HepG2 (cell line): ENCODE measurements around the gene POLR3GL. TPM values are rescaled to one million over a fixed set of nuclear protein-coding genes. Genes with fewer than 3 reads are reported as not detected.

Experiments used
- AHR ChIP-seq: IDR thresholded peaks from 2 replicates; pipeline ENCODE4 v1.6.1; 2018; ENCODE audit warnings: missing genetic modification reagents, missing compliant biosample characterization
- FOSL2 ChIP-seq: sonication (generic); formaldehyde crosslinking; IDR thresholded peaks from 2 replicates; pipeline ENCODE4 v1.4.0; 2020; ENCODE audit warnings: missing genetic modification reagents
- NFYB ChIP-seq: sonication (generic); formaldehyde crosslinking; IDR thresholded peaks from 2 replicates; pipeline ENCODE4 v1.4.0; 2020; ENCODE audit warnings: missing genetic modification reagents
- NONO ChIP-seq, 2 experiments: fragments of 450-650 bp in 1 of 2; sonication (generic) in 1 of 2; formaldehyde crosslinking in 1 of 2; IDR thresholded peaks in 1 of 2; conservative IDR thresholded peaks in 1 of 2; 2 replicates each; pipeline versions ENCODE4 v1.6.1 to v1.8.0; 2017 to 2022; ENCODE audit warnings: mild to moderate bottlenecking in 1 of 2, missing genetic modification reagents in 1 of 2, moderate library complexity in 1 of 2
- SNRNP70 ChIP-seq: fragments of 200-400 bp; formaldehyde crosslinking; IDR thresholded peaks from 2 replicates; pipeline ENCODE4 v1.6.1; 2017; ENCODE audit warnings: mild to moderate bottlenecking, low read depth, low read length, moderate library complexity
- TCF7 ChIP-seq: sonication (generic); IDR thresholded peaks from 2 replicates; pipeline ENCODE4 v1.6.1; 2016; ENCODE audit warnings: antibody characterized with exemption, low read depth
- TGIF2 ChIP-seq: IDR thresholded peaks from 2 replicates; pipeline ENCODE4 v1.6.1; 2016; ENCODE audit warnings: control low read depth, missing compliant biosample characterization
- ZNF12 ChIP-seq: sonication (generic); formaldehyde crosslinking; IDR thresholded peaks from 2 replicates; pipeline ENCODE4 v1.5.0; 2020; ENCODE audit warnings: missing genetic modification reagents
- ZNF17 ChIP-seq: sonication (generic); formaldehyde crosslinking; IDR thresholded peaks from 2 replicates; pipeline ENCODE4 v1.5.0; 2020; ENCODE audit warnings: mild to moderate bottlenecking, missing genetic modification reagents
- ZNF232 ChIP-seq: sonication (generic); formaldehyde crosslinking; IDR thresholded peaks from 2 replicates; pipeline ENCODE4 v1.4.0; 2020; ENCODE audit warnings: missing genetic modification reagents, borderline replicate concordance
- ZNF451 ChIP-seq: sonication (generic); formaldehyde crosslinking; IDR thresholded peaks from 2 replicates; pipeline ENCODE4 v1.5.0; 2020; ENCODE audit warnings: mild to moderate bottlenecking, missing genetic modification reagents
- ZNF605 ChIP-seq: sonication (generic); formaldehyde crosslinking; IDR thresholded peaks from 2 replicates; pipeline ENCODE4 v1.8.0; 2022; ENCODE audit warnings: mild to moderate bottlenecking, missing genetic modification reagents
- ZNF619 ChIP-seq: sonication (generic); formaldehyde crosslinking; IDR thresholded peaks from 2 replicates; pipeline ENCODE4 v1.4.0; 2020; ENCODE audit warnings: mild to moderate bottlenecking, missing genetic modification reagents
- ZNF766 ChIP-seq: sonication (generic); formaldehyde crosslinking; IDR thresholded peaks from 2 replicates; pipeline ENCODE4 v1.5.0; 2020; ENCODE audit warnings: missing genetic modification reagents, borderline replicate concordance
- polyA plus RNA-seq, 8 experiments: library from polyadenylated mRNA; depleted of rRNA in 3 of 8; stranded (reverse) in 7 of 8; unstranded in 1 of 8; fragments of >200 nt; fragmentation: Illumina TruSeq in 4 of 8; extraction: Trizol in 4 of 8; gene quantifications; 2 replicates each; pipeline versions ENCODE4 v1.2.1 to v1.2.3, GENCODE V29; 2011 to 2016; ENCODE audit warnings: low read depth in 4 of 8, missing spikeins in 1 of 8, mixed read lengths in 1 of 8; ENCODE audit not compliant: insufficient read depth in 1 of 8
- total RNA-seq, 5 experiments: library from RNA; depleted of rRNA; stranded (reverse); fragments of >200 nt; fragmentation: Illumina TruSeq; extraction: Trizol; gene quantifications; 2 replicates each; pipeline ENCODE4 v1.2.3, GENCODE V29; 2016; ENCODE audit warnings: low read depth in 1 of 5
- TF ChIP-seq, protein P1 (sequence below): sonication (generic); formaldehyde crosslinking; IDR thresholded peaks from 2 replicates; pipeline ENCODE4 v1.9.0; 2021; ENCODE audit warnings: missing genetic modification reagents, mild to moderate bottlenecking, borderline replicate concordance
- TF ChIP-seq, protein P2 (sequence below): IDR thresholded peaks from 2 replicates; pipeline ENCODE4 v1.6.1; 2016; ENCODE audit warnings: mild to moderate bottlenecking
- TF ChIP-seq, protein P3 (sequence below): sonication (generic); formaldehyde crosslinking; IDR thresholded peaks from 2 replicates; pipeline ENCODE4 v1.5.0; 2020; ENCODE audit warnings: mild to moderate bottlenecking, missing genetic modification reagents
- TF ChIP-seq, protein P4 (sequence below): sonication (generic); formaldehyde crosslinking; IDR thresholded peaks from 2 replicates; pipeline ENCODE4 v1.5.0; 2020; ENCODE audit warnings: mild to moderate bottlenecking, low read depth, missing genetic modification reagents, borderline replicate concordance
- TF ChIP-seq, protein P5 (sequence below): sonication (generic); formaldehyde crosslinking; conservative IDR thresholded peaks from 2 replicates; pipeline ENCODE4 v1.8.0; 2022; ENCODE audit warnings: mild to moderate bottlenecking, moderate library complexity, missing genetic modification reagents

Gene POLR3GL
- total and polyA plus RNA-seq, 2 of the 13 experiments (the other 11 are each of a cell fraction or from before 2014, with no cell fraction given), result 11.5 to 12.4 TPM

DNA sequence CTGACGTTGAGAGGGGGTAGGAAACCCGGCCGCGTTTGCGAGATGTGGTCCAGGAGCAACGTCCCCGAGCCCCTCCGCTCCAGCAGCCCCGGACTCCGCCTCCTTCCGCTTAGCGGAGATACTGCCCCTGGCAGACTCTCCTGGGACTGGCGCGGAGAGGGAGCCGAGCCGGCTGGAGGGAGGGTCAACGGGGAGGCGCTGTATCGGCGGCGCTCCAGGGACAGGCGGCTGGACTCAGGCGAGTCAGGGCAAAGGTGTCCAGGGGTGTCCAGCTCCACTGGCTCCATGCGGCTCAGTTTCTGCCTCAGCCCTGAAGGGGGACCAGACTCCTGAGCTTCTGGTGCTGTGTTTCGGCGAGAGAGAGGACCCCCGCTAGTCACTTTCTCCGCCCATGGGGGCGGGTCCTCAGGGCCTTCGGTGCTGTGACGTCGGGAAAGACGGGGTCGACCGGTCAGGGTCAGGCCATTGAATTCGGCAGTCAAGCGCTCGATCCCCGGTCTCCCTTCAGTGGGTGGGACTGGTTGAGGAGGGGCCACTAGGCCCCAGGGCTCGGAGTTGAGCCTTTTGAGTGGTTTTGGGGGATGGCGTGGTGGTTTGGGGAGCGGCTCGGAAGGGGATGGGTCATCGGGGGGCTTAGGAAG is 3.9 kb upstream of the POLR3GL start (continued):
- TF ChIP-seq ZNF605 (peak; percentile 66; the same call in 1 of the 2 replicates), ZNF451 (peak; percentile 25; the same call in 1 of the 2 replicates), ZNF17 (no peak), NONO (IDR thresholded peaks at IDR 0.05) (no peak), NONO (CRISPR knock-in tag; conservative IDR thresholded peaks at IDR 0.05) (no peak), AHR (no peak), ZNF766 (CRISPR knock-in tag) (no peak), ZNF12 (no peak), TGIF2 (CRISPR knock-in tag) (0 out of 2 replicates have a peak, but pooled peaks have one; percentile 17), ZNF619 (CRISPR knock-in tag) (no peak), NFYB (no peak), TCF7 (no peak), FOSL2 (no peak), SNRNP70 (no peak), ZNF232 (CRISPR knock-in tag) (0 out of 2 replicates have a peak, but pooled peaks have one; percentile 27)
- TF ChIP-seq, protein P1, sequence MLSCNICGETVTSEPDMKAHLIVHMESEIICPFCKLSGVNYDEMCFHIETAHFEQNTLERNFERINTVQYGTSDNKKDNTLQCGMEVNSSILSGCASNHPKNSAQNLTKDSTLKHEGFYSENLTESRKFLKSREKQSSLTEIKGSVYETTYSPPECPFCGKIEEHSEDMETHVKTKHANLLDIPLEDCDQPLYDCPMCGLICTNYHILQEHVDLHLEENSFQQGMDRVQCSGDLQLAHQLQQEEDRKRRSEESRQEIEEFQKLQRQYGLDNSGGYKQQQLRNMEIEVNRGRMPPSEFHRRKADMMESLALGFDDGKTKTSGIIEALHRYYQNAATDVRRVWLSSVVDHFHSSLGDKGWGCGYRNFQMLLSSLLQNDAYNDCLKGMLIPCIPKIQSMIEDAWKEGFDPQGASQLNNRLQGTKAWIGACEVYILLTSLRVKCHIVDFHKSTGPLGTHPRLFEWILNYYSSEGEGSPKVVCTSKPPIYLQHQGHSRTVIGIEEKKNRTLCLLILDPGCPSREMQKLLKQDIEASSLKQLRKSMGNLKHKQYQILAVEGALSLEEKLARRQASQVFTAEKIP (CRISPR knock-in tag), result no peak
- TF ChIP-seq, protein P2, sequence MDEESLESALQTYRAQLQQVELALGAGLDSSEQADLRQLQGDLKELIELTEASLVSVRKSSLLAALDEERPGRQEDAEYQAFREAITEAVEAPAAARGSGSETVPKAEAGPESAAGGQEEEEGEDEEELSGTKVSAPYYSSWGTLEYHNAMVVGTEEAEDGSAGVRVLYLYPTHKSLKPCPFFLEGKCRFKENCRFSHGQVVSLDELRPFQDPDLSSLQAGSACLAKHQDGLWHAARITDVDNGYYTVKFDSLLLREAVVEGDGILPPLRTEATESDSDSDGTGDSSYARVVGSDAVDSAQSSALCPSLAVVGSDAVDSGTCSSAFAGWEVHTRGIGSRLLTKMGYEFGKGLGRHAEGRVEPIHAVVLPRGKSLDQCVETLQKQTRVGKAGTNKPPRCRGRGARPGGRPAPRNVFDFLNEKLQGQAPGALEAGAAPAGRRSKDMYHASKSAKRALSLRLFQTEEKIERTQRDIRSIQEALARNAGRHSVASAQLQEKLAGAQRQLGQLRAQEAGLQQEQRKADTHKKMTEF (CRISPR knock-in tag), result no peak
- TF ChIP-seq, protein P3, sequence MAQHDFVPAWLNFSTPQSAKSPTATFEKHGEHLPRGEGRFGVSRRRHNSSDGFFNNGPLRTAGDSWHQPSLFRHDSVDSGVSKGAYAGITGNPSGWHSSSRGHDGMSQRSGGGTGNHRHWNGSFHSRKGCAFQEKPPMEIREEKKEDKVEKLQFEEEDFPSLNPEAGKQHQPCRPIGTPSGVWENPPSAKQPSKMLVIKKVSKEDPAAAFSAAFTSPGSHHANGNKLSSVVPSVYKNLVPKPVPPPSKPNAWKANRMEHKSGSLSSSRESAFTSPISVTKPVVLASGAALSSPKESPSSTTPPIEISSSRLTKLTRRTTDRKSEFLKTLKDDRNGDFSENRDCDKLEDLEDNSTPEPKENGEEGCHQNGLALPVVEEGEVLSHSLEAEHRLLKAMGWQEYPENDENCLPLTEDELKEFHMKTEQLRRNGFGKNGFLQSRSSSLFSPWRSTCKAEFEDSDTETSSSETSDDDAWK (CRISPR knock-in tag), result no peak
- TF ChIP-seq, protein P4, sequence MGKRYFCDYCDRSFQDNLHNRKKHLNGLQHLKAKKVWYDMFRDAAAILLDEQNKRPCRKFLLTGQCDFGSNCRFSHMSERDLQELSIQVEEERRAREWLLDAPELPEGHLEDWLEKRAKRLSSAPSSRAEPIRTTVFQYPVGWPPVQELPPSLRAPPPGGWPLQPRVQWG (CRISPR knock-in tag), result no peak
- TF ChIP-seq, protein P5, sequence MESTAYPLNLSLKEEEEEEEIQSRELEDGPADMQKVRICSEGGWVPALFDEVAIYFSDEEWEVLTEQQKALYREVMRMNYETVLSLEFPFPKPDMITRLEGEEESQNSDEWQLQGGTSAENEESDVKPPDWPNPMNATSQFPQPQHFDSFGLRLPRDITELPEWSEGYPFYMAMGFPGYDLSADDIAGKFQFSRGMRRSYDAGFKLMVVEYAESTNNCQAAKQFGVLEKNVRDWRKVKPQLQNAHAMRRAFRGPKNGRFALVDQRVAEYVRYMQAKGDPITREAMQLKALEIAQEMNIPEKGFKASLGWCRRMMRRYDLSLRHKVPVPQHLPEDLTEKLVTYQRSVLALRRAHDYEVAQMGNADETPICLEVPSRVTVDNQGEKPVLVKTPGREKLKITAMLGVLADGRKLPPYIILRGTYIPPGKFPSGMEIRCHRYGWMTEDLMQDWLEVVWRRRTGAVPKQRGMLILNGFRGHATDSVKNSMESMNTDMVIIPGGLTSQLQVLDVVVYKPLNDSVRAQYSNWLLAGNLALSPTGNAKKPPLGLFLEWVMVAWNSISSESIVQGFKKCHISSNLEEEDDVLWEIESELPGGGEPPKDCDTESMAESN, result no peak
